T-helper 9 cell (primary cell): ENCODE results near the gene DRD2.

ENCODE experiments used
- DNase-seq: peaks from one replicate; pipeline ENCODE4 v3.0.0-alpha.2; 2020

Gene DRD2

DNA sequence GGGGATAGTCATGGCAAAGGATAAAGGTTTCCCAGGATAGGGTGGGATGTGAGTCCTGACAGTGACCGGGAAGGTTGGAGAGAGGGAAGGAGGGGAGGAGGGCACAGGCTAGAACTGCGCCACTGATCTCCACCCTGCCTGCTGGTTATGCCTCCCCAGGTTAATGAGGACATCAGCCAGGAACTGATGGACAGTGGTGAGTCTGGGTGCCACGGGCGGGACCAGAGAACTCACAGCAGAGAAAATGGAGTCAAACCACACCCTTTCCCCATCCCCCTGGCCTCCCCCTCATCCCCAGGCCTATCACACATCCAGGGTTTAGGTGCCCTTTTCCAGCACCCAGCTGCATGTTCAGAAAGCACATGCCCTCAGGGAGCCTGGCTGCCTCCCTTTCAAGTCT, 77.4 kb downstream of the DRD2 start:
- DNase-seq, result no peak

DNA sequence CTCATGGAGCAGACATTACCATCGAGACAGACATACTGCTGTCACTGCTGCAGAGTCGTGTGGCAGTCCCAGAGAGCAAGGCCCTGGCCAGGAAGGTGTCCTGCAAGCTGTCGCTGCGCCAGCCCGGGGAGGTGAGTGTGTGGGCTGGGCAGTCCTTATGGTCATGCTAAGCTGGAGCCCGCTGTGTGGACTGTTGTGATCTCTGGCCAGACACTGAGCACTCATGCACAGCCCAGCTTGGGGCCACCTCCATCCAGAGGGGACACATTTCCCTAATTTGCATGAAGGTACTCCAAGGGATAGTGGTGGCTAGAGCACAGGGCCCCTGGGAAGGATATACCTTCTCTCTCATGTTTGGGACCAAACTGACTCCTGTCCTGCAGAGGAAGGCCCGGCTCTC, 78.0 kb downstream of the DRD2 start:
- DNase-seq, result no peak

- no peak for DNase-seq
These were observed 78.5 kb downstream of the DRD2 start for GRCh38 chr11:113396690-113397089.

- DNase-seq, result no peak
These were observed 79.3 kb downstream of the DRD2 start for GRCh38 chr11:113395782-113396336.

DNA sequence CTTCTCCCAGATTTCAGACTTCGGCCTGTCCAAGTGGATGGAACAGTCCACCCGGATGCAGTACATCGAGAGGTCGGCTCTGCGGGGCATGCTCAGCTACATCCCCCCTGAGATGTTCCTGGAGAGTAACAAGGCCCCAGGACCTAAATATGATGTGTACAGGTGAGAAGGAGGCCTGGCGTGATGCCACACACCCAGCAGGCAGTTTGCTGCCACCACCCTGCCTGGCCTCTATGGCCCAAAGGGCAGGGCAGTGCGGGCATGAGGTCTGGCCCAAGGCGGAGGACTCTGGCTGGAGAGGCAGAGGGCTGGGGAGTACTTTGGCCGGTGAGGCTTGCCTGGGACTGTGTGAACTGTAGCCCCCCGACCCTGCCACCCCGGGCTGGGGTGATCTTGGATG, 80.3 kb downstream of the DRD2 start:
- DNase-seq, result no peak

DNA sequence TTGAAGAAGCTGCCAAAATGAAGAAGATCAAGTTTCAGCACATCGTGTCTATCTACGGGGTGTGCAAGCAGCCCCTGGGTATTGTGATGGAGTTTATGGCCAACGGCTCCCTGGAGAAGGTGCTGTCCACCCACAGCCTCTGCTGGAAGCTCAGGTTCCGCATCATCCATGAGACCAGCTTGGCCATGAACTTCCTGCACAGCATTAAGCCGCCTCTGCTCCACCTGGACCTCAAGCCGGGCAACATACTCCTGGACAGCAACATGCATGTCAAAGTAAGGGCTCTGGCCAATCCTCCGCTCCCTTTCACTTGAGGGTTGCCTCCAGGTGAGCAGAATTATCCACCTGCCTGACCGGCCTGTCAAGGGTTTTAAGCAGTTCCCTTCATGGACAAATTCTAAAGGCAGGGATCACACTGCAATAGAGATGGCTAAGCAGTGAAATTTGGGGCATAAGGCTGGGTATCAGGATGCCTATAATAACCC, 81.7 kb downstream of the DRD2 start:
- DNase-seq, result no peak

GRCh38 chr11:113392236-113392921, 82.8 kb downstream of the DRD2 start:
- DNase-seq, result no peak

GRCh38 chr11:113389272-113389671, 85.9 kb downstream of the DRD2 start:
- no peak for DNase-seq

GRCh38 chr11:113387605-113388211, 87.5 kb downstream of the DRD2 start, which contains the start of gene ANKK1:
Gene ANKK1 (plus strand): TSS chr11:113387779. CDS start chr11:113387885, 106 bp downstream.
- DNase-seq, result no peak

GRCh38 chr11:113386866-113387265, 88.3 kb downstream of the DRD2 start:
- DNase-seq, result no peak

DNA sequence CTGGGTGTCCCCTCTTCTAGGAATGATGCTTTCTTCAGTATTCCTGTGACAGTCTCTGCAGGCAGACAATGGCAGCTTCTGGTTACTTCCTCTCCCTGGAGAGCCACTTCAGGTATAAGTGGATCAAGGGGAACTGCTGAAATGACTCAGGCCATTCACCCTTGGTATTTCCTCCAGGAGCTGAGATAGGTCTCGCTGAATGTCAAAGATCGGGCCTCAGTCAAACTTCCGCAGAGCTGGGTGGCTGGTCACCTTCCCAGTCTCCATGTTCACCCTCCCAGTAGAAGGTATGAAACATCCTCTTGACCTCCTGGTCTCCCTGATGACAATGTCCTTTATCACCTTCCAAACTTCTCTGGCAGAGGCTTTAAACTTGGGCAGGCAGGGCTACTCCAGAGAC, 89.4 kb downstream of the DRD2 start:
- DNase-seq, result no peak

GRCh38 chr11:113384551-113384950, 90.6 kb downstream of the DRD2 start:
- no peak for DNase-seq

- DNase-seq, result no peak
These were observed 93.1 kb downstream of the DRD2 start for GRCh38 chr11:113382121-113382520.

GRCh38 chr11:113378692-113379091, 96.5 kb downstream of the DRD2 start:
- DNase-seq, result no peak

DNA sequence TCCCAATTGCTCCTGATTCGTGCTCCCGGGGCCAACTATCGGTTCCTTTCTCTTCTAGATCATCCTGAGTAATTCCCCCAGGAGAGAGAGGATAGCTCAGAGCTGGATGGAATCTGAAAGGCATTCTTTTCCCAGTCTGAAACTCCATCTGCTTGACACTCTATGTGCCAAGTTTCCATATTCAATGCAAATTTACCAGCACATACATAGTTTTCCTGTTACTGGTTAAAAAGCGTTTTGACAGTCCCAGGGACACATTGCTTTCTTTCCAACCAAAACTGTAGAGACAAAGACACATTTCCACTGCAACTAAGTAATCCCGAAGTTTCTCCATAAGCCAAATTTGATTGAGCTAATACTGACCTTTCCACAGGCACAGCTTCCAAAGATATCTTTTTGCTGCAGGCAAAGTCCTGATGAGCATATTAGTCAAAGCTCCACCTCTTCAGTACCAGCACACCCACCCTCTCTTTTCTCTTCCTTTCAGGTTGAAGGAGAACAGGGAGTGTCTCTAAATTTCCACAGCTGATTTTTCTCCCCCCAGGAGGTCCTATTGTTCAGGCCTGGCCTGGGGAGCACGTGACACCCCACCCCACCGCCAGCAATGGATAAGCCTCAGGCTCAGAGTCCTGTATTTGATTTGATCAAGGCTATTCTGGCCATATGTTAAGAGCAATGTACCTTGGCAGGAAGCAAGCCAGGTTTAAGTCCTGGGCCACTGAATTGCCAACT, 97.4 kb downstream of the DRD2 start:
- DNase-seq, result no peak

- no peak for DNase-seq
These were observed 99.0 kb downstream of the DRD2 start for GRCh38 chr11:113376156-113376555.

GRCh38 chr11:113375402-113375801, 99.8 kb downstream of the DRD2 start:
- DNase-seq, result no peak

DNA sequence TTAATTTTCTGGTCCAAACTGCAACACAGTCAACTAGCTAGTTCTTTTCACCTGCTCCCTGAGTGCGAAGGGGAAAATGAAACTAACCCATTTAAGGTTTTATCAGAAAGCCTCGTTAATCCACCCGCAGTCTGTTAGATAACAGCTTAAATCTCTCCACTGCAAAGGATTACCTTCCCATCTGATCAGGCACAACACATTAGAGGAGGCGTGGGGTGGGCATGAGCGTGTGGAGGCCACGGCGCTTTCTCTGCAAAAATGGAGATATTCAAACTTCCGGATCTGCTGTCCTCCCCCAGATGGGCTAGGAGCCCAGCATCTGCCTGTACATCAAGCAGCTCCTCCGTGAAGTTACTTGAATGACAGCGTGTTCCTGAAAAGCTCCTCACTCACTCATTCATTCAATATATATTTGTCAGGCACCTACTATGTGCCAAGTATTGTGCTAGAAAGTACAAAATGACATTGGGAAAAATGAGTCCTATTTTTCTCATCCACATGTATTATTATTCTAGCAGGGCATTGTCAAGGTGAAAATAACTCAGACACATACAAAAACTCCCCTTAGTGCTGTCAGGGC, 101.1 kb downstream of the DRD2 start:
- DNase-seq, result no peak

DNA sequence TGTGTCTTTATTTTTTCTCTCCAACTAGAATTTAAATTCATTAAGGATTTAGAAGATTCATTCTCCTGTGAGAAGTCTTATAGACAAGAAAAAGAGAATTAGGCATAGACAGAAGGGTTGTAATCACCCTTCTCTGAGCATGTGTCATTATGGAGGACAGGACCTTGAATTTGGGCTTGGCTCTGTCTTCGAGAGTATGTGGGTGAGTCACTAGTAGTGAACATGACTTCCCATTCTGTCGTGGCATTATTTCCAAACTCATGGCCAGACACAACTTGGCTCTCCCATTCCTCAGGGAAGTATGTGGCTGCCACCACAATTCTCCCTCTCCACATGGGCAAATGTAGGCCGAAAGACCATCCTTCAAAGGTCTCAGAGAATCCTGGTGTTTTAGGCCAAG, 101.9 kb downstream of the DRD2 start:
- DNase-seq, result no peak

- no peak for DNase-seq
These were observed 102.9 kb downstream of the DRD2 start for GRCh38 chr11:113372309-113372708.

- DNase-seq, result no peak
These were observed 104.6 kb downstream of the DRD2 start for GRCh38 chr11:113370634-113371033.

GRCh38 chr11:113369411-113369810, 105.8 kb downstream of the DRD2 start:
- no peak for DNase-seq

DNA sequence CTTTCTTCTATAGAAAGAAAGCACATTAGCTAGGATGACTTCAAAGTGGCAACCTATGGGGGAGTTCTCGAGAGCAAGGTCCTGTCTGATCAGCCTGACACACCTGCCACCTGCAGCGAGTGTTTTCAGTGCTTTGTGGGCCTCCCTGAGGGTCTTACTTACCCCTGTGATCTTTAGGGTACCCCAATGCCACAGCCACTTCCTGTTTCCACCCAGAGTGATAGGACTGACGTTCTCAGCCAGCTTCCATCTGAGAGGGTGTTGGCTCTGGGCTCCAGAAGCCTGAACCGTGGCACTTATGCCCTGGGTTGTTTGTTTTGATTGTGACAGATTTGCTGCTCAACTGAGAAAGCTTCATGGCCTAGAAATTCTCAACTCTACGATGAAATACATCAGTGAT, 109.3 kb downstream of the DRD2 start:
- DNase-seq, result no peak
